Measurements from ENCODE around the gene CENPX. TPM values are rescaled to one million over a fixed set of nuclear protein-coding genes. Genes with fewer than 3 reads are reported as not detected.

Gene CENPX
- total and polyA plus RNA-seq, 2 of the 13 experiments (the other 11 are each of a cell fraction or from before 2014, with no cell fraction given), result 92.7 to 170 TPM

- intact Hi-C loops (cut with micrococcal nuclease; ENCODE audit: unreplicated experiment), result loop anchor here (2.0 kb wide), 1 partner anchor 35 kb away; the partner anchor contains the start of gene NOTUM
- peak overlapping the region; percentile 97 for H3K27ac ChIP-seq (ENCODE audit: extremely low read length, insufficient read depth, low read length)
- no peaks in the 10 kb centered on the region for H4K20me1 ChIP-seq (ENCODE audit: insufficient read depth, low read length)
- DNase-seq (ENCODE audit: low spot score) (peak; percentile 81), ATAC-seq (peak; percentile 2), FAIRE-seq (no peak)
- ChIA-PET CTCF (ENCODE audit: low intra/inter-chr PET ratio, low total read pairs) (interaction anchor here (1.0 to 5.6 kb wide), 3 partner anchors 24 to 36 kb away, joined by 4 to 73 read pairs (median 6); partner anchors contain the start of gene NOTUM), POLR2A (interaction anchor here (0.6 to 16.1 kb wide), 30 partner anchors 8 to 268 kb away, joined by 3 to 470 read pairs (median 5); partner anchors contain the start of genes ASPSCR1, CENPX, DCXR and LRRC45)
- H3K79me2 ChIP-seq (ENCODE audit: insufficient read depth, low read length), result peaks cover 57% of the 10 kb centered on the region
- no peaks in the 10 kb centered on the region for H3K9me3 ChIP-seq (ENCODE audit: low read length)
- no peak overlapping the region for H2AFZ ChIP-seq (ENCODE audit: low read length)
- peak overlapping the region; percentile 99 for H3K4me2 ChIP-seq (ENCODE audit: low read depth, low read length)
- H3K36me3 ChIP-seq (replicated peaks in 1 of 2; ENCODE audit: control insufficient read depth in 1 of 2, insufficient read depth in 2 of 2, low read length in 2 of 2), result 0 out of 5 replicates have a peak, but pooled peaks cover 0 to 3% of the 10 kb centered on the region in 2 experiments
- H3K4me3 ChIP-seq (replicated peaks in 1 of 3; ENCODE audit: insufficient read depth in 1 of 3, low read depth in 2 of 3, low read length in 3 of 3), result peak overlapping the region; percentile 53 to 80 (median 55)
- BruUV-seq (replicated peaks), result no TSS peak
- in situ Hi-C loops (cut with HindIII; ENCODE audit: extremely low pct_ligation_motif_present, low pct_unique_long_range_greater_than_20kb), result loop anchor here (5.0 kb wide), 1 partner anchor 38 kb away; no protein-coding TSS in a partner anchor
- peak overlapping the region; percentile 96 for H3K9ac ChIP-seq (ENCODE audit: insufficient read depth, low read depth, low read length)
- peaks cover 99% of the 10 kb centered on the region for H3K4me1 ChIP-seq (ENCODE audit: insufficient read depth, low read length)
- no peaks in the 10 kb centered on the region for H3K27me3 ChIP-seq (ENCODE audit: control insufficient read depth in 1 of 2, insufficient read depth in 2 of 2, low read length in 2 of 2)
- 13% methylated on average over 20 of the region's 29 CpGs for WGBS (ENCODE audit: low lambda C conversion rate)
- TF ChIP-seq NFE2L1 (CRISPR knock-in tag; IDR thresholded peaks at IDR 0.05; ENCODE audit: borderline replicate concordance) (peak; percentile 68), ZNF775 (CRISPR knock-in tag; IDR thresholded peaks at IDR 0.05; ENCODE audit: borderline replicate concordance) (no peak; the same call in 1 of the 2 replicates), ZNF749 (CRISPR knock-in tag; IDR thresholded peaks at IDR 0.05; ENCODE audit: borderline replicate concordance) (no peak; the same call in 1 of the 2 replicates), ZFYVE20 (CRISPR knock-in tag; IDR thresholded peaks at IDR 0.05; ENCODE audit: borderline replicate concordance, low read depth) (peak; percentile 46; the same call in 1 of the 2 replicates), ZNF660 (CRISPR knock-in tag; IDR thresholded peaks at IDR 0.05; ENCODE audit: borderline replicate concordance, low read depth) (no peak), ZNF143 (CRISPR knock-in tag; IDR thresholded peaks at IDR 0.05) (peak; percentile 2; the same call in 1 of the 2 replicates), TGIF2 (CRISPR knock-in tag; IDR thresholded peaks at IDR 0.05) (0 out of 2 replicates have a peak, but pooled peaks have one; percentile 22), MEF2D (CRISPR knock-in tag; IDR thresholded peaks at IDR 0.05) (peak; percentile 60; the same call in 1 of the 2 replicates), ZNF597 (CRISPR knock-in tag; IDR thresholded peaks at IDR 0.05) (no peak), SMAD9 (CRISPR knock-in tag; IDR thresholded peaks at IDR 0.05) (0 out of 2 replicates have a peak, but pooled peaks have one; percentile 94), KMT2A (CRISPR knock-in tag; IDR thresholded peaks at IDR 0.05) (peak; percentile 36), HNRNPH1 (optimal IDR thresholded peaks at IDR 0.05; ENCODE audit: low read depth, low read length) (peak; percentile 86), RBM22 (optimal IDR thresholded peaks at IDR 0.05; ENCODE audit: low read length) (peak; percentile 96), ARID4A (CRISPR knock-in tag; IDR thresholded peaks at IDR 0.05; ENCODE audit: borderline replicate concordance) (peak; percentile 57), ARID3A (IDR thresholded peaks at IDR 0.05; ENCODE audit: low read depth, low read length) (no peak), CEBPG (CRISPR knock-in tag; IDR thresholded peaks at IDR 0.05) (peak; percentile 9)
Measured at GRCh38 chr17:81995463-81996231, 27.0 kb downstream of the CENPX start.

Measured in HepG2 (cell line).